Fibroblast of lung (primary cell): ENCODE measurements around the gene INHBE.

ENCODE experiments used
- EZH2 ChIP-seq: IDR thresholded peaks from 2 replicates; pipeline ENCODE4 v1.5.1; 2012; ENCODE audit warnings: low read length, control low read depth, mild to moderate bottlenecking; ENCODE audit errors: missing control alignments
- TF ChIP-seq, protein P1 (sequence below), 2 donors: IDR thresholded peaks in 1 of 2; conservative IDR thresholded peaks in 1 of 2; 1 replicate in 1 of 2; 2 replicates in 1 of 2; pipeline ENCODE4 v1.5.1; 2011 to 2012; ENCODE audit warnings: low read length in 2 of 2, control low read depth in 1 of 2, inconsistent platforms in 1 of 2, low read depth in 1 of 2, mild to moderate bottlenecking in 1 of 2

DNA sequence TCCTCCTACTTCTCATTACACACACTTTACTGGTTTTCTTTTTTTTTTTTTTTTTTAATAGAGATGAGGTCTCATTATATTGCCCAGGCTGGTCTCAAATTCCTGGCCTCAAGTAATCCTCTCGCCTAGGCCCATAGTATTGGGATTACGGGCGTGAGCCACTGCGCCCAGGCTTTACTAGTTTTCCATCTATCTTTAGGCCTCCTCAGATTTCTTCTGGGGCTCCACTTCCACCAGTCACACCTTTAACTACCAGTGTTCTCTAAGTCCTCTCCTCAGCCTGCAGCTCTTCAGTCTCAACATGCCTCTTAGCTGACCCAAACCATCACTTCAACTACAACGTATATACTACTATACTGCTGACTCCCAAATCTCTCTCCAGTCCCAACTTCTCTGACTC is 34.6 kb upstream of the INHBE start:
- TF ChIP-seq, protein P1, sequence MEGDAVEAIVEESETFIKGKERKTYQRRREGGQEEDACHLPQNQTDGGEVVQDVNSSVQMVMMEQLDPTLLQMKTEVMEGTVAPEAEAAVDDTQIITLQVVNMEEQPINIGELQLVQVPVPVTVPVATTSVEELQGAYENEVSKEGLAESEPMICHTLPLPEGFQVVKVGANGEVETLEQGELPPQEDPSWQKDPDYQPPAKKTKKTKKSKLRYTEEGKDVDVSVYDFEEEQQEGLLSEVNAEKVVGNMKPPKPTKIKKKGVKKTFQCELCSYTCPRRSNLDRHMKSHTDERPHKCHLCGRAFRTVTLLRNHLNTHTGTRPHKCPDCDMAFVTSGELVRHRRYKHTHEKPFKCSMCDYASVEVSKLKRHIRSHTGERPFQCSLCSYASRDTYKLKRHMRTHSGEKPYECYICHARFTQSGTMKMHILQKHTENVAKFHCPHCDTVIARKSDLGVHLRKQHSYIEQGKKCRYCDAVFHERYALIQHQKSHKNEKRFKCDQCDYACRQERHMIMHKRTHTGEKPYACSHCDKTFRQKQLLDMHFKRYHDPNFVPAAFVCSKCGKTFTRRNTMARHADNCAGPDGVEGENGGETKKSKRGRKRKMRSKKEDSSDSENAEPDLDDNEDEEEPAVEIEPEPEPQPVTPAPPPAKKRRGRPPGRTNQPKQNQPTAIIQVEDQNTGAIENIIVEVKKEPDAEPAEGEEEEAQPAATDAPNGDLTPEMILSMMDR (conservative IDR thresholded peaks at IDR 0.05 in 1 of 2, IDR thresholded peaks at IDR 0.05 in 1 of 2; ENCODE audit: low read depth in 1 of 2, low read length in 2 of 2) = no peak
- no peak for TF ChIP-seq EZH2
